ENCODE measurements around the gene SEC14L1.

Gene SEC14L1

GRCh38 chr17:77214328-77214727 is 73.6 kb downstream of the SEC14L1 start:
- no peak for DNase-seq (ENCODE audit: low read depth)

DNA sequence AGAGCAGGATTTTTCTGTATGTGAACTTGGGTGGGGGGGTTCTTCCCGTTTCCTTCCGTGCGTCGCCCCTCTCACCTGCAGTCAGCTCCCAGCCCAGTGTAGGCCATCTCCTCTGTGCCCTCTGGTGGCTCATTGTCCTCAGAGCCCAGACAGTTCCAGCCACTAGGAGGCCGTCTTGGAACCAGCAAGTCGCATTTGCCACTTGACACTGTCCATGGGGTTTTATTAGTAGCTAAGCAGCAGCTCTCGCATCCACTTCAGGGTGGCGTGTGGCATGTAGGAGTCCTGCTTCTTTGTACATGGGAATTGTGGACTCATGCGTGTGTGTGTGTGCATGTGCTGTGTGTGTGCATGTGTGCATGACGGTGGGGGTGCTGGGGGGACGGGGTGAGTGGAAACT is 74.0 kb downstream of the SEC14L1 start:
- DNase-seq (ENCODE audit: low read depth) = no peak

DNA sequence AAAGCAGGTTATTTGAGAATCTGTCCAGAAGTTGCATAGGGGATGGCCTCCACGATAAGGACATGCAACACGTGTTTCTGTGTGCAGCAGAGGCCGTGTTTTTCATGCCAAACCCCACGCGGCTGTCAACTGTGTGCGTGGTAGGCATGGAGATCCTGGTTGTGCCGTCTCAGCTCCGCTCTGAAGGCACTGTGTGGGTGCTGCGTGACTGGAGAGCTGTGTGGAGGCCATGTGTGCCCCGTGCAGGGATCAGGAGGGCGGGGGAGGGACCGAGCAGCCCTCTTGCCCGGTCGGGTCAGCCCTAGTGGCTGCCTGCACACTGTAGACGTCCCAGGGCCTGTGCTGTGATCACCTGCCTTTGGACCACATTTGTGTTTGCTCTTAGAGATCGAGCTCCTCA is 74.5 kb downstream of the SEC14L1 start:
- no peak for DNase-seq (ENCODE audit: low read depth)

GRCh38 chr17:77216486-77216885 is 75.7 kb downstream of the SEC14L1 start:
- DNase-seq (ENCODE audit: low read depth) = no peak

GRCh38 chr17:77217123-77217522 is 76.4 kb downstream of the SEC14L1 start:
- DNase-seq (ENCODE audit: low read depth) = no peak

GRCh38 chr17:77217566-77217965 is 76.8 kb downstream of the SEC14L1 start:
- no peak for DNase-seq (ENCODE audit: low read depth)

- DNase-seq (ENCODE audit: low read depth) = no peak
These were observed 78.1 kb downstream of the SEC14L1 start for GRCh38 chr17:77218902-77219301.

GRCh38 chr17:77222356-77222755 is 81.6 kb downstream of the SEC14L1 start:
- no peak for DNase-seq (ENCODE audit: low read depth)

- no peak for DNase-seq (ENCODE audit: low read depth)
These were observed 83.1 kb downstream of the SEC14L1 start for GRCh38 chr17:77223642-77224420.

- DNase-seq (ENCODE audit: low read depth) = no peak
These were observed 84.5 kb downstream of the SEC14L1 start for GRCh38 chr17:77225265-77225664.

GRCh38 chr17:77227461-77228240 is 86.9 kb downstream of the SEC14L1 start:
- no peak for DNase-seq (ENCODE audit: low read depth)

DNA sequence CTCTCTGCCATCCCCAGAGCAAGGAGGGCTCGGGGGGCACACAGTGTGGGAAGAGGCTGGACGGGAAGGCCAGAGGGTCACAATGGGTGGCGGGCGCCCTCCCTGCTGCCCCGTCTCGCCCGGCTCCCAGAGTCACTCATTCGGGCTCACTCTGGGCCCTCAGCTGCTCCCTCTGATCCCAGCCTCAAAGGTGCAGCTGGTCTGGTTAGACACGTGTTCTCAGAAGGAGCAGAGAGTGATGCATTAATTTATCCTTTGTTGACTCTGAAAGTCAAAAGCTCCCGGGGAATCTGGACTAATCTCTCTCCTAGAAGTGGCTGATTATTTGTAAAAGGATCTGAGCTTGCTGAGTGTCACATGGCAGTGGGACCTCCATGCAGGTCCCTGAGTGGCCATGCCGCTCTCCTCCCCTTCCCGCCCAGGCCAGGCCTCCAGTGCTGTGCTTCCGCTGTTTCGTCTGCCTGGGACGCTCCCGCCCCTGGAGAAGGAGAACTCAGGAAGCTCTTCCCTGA is 87.5 kb downstream of the SEC14L1 start:
- DNase-seq (ENCODE audit: low read depth) = no peak

- DNase-seq (ENCODE audit: low read depth) = no peak
These were observed 88.0 kb downstream of the SEC14L1 start for GRCh38 chr17:77228816-77229215.

- DNase-seq (ENCODE audit: low read depth) = no peak
These were observed 89.1 kb downstream of the SEC14L1 start for GRCh38 chr17:77229786-77230435.

DNA sequence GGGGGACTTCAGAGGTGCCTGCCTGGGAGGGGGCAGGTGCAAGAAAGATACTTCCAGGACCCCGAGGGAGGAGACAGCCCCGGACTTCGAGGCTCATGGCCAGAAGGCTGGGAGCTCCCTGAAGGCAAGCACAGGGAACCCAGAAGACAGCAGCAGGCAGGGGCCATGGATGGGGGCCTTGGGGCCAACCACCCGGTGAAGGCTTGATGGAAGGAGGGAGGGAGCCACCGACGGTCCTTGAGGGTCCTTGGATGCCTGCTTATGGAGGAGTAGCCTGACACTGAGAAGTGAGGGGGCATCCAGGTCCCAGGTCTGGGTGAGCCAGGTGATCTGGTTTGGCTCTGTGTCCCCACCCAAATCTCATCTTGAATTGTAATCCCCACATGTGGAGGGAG is 89.7 kb downstream of the SEC14L1 start:
- no peak for DNase-seq (ENCODE audit: low read depth)

DNA sequence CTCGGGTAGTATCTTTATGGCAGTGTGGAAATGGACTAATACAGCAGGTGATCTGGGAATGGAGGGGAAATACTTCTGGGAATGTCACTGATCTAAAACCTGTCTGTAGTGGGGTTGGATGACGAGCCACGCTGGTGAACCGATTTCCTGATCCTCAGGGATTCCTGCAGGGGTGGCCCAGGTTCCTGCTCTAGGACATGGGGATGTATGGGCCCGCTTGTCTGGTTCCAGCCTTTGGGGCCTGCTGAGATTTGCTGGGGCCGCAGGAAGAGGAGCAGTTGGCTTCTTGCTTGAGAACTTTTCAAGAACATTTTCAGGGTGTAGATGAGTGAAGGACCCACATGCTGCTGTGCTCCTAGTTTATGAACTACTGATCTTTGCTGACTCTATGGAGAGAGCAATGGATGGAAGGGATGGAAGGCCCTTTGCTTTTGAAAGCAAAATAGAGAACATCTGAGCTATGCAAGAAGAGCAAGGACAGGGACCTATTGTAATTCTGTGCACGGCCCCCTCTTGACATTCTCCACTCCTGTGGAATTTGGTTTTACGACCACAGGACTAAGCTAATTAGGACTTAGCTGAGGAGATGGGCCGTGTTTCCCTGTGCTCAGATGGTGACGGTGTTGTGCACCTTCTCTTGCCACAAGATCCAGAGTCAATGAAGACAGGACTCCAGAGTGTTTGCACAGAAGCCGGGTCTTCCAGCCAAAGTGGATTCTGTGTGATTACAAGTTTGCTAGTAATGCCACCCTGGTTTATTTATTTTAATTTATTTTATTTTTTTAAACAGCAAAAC is 90.5 kb downstream of the SEC14L1 start:
- DNase-seq (ENCODE audit: low read depth) = no peak

DNA sequence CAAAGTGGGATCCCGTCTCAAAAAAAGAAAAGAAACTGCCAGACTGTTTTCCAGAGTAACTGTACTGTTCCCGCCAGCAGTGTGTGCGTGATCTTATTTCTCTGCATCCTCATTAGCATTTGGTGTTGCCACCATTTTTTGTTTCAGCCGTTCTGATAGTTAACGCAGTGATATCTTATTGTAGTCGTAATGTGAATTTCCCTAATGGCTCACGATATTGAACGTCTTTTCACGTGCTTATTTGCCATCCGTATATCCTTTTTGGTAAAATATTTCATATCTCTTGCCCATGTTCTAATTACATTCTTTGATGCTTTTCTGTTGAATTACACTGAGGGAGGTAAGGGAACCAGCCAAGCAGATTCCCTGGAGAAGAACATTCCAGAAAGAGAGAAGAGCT is 92.4 kb downstream of the SEC14L1 start:
- DNase-seq (ENCODE audit: low read depth) = no peak

DNA sequence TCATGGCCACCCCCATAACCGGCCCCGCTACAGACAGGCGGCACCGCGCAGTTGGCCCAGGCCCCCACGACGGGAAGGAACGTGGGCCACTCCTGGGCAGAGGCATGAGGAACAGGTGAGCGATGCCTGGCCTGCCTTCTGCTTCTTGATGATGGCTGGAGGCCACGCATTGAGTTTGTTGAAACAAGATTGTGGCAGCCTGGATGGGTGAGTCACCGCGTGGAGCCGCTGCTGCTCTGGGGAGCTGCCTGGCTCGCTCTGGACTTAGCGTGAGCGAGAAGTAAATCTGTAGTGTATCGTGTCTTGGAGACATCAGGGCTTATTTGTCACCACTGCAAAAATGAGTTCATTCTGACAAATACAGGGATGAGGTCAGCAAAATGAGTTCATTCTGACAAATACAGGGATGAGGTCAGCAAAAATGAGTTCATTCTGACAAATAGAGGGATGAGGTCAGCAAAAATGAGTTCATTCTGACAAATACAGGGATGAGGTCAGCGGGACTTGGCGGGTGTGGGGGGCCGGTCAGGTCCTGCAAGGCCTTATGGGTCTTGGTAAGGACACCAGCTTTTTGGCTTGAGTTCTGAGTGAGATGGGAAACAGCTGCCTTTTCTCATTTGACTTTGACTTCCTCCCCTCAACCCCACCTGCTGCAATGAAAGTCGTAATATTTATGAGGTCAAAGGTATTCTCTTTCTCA is 93.0 kb downstream of the SEC14L1 start:
- no peak for DNase-seq (ENCODE audit: low read depth)

DNA sequence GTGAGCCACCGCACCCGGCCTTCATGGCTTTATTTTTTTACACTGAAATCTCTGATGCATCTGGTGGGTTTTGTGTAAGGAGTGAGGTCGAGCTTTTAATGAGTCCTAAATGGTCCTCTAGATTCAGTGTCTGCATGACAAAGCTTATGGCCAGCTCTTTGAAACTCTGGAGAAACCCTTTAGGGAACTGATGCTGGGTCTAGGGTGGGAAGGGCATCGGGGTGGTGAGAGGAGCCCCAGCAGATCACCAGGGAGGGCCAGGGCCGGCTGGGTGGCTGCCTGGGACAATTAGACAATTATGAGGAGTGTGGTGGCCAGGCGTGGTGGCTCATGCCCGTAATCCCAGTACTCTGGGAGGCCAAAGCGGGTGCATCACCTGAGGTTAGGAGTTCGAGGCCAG is 93.9 kb downstream of the SEC14L1 start:
- no peak for DNase-seq (ENCODE audit: low read depth)

GRCh38 chr17:77235370-77235941 is 94.7 kb downstream of the SEC14L1 start:
- DNase-seq (ENCODE audit: low read depth) = no peak

Measured in activated T-helper 1 cell treated with Interleukin-2 at 50 U/mL for 16 hours (primary cell).